CD4-positive, alpha-beta T cell treated with Interleukin-12 subunit alpha and Interleukin-12 subunit beta, for 1 hour (primary cell): Measurements from ENCODE around the gene FCSK.
"Not testable (repeated sequence)": the region's sequence is repeated elsewhere in the genome, so short reads cannot be mapped to it uniquely, and the experiment has no call there.

Source experiments
- DNase-seq: peaks from one replicate; pipeline ENCODE4 v3.0.0-alpha.2; 2020

The FCSK gene

DNA sequence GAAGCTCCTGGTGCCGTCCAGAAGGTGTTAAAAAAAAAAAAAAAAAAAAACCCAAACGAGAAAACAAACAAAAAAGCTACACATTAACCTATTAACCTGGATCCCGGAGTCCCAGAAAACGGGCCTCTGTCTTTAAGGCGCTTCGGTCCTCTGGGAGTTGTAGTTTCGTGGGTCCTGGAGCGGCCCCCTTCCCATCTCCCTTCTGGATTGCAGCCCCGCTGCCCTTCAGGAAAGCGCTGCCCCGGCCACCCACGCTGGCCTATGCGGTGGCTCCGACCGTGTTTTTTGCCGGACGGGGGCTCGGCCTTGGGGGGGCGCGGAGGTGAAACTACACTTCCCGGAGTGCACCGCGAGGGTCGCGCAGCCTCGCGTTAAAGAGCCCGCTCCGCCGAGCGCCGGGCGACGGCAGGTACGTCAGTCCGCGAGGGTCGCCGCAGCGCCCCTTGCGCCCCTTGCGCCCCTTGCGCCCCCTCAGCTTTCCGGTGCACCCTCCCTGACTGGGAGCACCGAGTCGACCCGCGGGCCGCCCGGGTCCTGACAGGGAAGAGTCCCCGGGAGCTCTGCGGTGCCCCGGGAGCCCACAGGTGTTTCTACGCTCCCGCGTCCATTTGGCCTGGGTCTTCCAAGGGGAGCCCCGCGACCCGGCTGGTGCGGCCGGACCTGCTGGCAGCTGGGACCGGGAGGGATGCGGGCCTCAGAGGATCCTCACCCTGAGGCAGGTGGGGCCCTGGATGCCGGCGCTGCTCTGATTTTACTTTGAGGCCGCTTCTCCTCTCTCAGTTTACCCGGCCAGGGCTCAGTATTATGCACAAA is at the start of gene FCSK:
Gene FCSK (plus strand): TSS at position 374 of the 813 bp plus-strand sequence. CDS start 8,596 bp downstream, outside the sequence.
- DNase-seq, result peak; percentile 71

DNA sequence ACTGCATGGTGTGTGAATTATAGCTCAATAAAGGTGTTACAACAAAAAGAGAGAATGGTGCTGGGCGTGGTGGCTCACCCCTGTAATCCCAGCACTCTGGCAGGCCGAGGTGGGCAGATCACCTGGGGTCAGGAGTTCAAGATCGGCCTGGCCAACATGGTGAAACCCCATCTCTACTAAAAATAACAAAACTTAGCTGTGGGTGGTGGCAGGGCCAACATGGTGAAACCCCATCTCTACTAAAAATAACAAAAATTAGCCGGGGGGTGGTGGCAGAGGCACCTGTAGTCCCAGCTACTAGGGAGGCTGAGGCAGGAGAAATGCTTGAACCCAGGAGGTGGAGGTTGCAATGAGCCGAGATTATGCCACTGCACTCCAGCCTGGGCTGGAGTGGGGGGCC is 48.3 kb upstream of the FCSK start:
- DNase-seq, result not testable (repeated sequence)

DNA sequence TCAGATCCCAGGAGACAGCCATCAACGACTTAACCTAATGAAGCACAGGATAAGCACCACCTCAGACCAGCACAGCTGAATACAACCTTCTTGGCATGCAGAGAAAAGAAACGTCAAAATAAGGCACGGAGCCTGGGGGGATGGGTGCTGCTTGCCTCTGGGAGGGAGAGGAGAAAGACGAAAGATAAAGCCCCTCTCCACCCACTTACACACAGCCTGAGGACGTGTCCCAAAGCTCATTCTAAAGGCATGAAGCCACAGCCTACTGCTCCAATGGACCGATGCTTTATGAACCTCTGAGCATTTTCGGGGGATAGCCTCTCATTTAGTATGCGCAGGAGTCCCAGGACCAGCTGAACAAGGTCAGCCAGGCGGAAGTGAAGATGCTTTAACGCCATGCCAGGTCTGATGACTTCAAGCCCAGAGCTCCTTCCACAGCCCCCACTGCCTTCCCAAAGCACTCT is 46.6 kb upstream of the FCSK start:
- DNase-seq, result no peak

DNA sequence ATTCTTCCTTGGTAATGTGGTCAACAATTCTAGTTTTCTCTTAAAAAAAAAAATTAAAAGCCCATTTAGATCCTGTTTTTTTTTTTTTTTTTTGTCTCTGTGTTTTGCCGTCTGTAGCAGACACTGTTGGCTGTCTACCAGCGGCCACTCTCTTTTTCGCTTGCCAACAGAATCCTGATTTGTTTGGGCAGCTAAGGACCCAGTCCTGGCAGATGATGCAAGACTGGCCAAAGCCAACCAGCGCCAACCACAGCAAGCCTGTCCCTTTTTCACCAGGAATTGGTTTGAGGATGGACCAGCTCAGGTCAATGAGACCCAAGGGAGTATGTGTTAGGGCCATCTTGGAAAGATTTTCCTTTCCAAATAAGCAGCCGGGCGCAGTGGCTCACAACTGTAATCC is 43.7 kb upstream of the FCSK start:
- no peak for DNase-seq

DNA sequence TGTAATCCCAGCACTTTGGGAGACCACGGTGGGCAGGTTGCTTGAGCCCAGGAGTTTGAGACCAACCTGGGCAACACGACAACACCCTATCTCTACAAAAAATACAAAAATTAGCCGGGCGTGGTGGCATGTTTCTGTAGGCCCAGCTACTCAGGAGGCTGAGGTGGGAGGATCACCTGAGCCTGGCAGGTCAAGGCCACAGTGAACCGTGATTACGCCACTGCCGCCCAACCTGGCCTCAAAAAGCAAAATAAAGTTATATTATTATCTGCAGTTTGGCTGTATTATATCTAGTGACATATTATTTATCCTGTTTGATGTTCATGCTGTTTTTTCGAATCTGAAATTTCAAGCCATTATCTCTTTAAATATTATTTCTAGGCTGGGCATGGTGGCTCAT is 42.0 kb upstream of the FCSK start:
- no peak for DNase-seq

DNA sequence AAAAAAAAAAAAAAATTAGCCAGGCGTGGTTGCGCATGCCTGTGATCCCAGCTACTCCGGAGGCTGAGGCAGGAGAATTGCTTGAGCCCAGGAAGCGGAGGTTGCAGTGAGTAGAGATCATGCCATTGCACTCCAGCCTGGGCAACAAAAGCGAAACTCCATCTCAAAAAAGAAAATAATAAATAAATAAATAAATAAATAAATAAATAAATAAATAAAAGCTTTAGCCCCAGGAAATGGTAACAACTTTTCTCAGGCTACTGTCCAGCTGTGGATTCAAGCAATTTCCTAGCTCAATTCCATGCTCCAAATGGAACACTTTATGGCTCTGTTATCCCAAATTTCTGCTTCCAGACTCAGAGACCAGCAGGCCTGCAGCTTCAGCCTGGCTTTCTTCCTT is 40.8 kb upstream of the FCSK start:
- not testable (repeated sequence) for DNase-seq

DNA sequence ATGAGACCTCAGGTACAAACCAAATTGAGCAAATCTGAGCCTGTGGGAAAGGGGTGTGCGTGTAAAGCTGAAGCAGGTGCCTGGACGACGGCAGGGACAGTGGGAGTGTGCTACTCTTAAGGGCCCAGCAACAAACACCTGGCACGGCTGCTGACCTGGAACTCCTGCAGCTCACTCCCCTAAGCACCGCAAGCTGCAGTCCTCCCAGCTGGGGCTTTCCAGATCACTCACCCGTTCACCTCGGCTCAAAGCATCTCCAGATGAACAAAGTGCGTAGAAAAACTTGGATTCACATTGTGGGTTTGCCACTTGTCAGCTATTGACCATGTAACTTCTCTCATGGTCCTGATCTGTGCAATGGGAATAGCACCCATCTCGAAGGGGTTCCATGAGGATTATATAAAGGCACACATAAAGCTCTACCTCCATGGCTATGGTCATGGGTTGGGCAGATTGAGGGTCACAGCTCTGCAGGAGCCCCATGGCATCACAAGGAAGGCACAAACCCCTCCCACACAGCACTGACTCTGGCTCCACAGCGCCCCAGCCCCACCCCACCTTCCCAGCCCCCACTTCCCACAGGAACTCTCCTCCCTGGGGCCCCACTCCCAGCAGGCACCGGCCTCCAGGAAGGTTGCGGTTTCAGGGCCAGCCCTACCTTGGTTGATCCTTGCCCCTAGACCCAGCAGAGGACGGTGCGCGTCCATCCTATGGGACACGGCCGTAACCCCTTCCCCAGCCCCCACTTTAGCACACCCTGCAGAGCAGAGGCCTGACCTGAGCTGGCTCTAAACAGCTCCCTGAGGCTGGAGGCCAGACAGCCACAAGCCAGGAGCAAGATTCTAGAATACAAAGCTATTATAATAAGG is 37.4 kb upstream of the FCSK start:
- DNase-seq, result no peak

DNA sequence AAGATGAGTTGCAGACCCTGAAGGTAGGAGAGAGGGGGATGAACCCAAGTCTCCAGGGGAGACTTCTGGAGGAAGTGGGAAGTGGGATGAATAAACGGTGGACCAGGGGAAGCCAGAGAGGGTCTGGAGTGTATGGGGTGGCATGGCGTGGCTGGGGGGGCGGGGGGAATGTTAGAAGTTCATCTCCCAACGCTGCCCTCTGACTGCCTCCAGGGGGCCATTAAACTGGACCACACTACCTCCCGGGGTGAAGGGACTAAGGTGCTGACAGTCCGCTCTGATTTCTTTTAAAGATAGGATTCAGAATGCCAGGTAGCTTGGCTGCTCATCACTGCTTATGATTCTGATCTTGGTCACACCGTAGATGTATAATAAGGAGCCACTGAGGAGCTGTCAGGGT is 36.7 kb upstream of the FCSK start:
- DNase-seq, result no peak

DNA sequence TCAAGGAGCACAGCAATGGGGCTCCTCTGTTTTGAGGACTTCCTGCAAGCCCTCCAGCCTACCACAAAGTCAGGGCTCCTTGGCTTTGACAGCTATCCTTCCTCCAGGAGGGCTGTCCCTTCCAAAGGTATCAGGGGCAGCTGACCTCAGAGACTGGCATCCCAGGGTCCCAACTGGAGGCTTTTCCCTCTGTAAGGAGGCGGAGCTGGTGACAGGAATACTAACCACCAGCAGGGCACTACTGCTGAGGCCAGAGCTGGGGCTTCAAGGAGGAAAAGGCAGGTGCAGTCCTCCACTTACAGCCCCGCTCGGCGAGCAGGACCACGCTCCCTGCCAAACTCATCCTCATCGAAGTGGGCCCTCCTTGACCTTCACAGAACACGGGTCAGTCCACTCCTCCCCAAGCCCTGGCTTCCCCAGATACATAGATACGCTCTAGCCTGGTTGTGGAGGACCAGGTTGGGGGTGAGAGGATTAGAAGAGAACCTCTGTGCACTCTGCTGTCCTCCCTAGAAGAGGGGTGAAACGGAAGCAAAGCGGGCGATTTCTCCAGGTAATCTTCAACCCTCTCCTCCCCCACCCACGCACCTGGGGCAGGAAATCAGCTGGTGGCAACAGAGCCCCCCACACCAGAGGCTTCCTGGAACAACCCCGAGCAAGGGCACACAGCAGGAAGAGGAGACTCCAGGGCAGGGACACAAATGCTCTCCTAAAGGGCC is 36.0 kb upstream of the FCSK start:
- no peak for DNase-seq

DNA sequence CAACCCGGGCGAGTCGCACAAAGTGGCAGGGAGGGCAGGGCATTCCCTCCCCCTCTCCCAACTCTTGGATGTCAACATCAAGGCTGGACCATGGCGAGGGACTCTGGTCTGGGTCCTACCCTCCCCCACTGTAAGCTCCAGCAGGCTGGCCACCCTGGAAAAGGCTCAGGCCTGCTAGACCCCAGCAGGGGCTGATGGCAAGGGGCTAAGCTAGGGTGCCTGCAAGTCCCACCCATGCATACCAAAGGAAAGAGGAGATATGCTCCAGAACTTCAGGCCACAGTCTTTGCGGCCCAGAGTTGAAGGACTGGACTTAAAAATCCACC is 35.4 kb upstream of the FCSK start:
- DNase-seq, result no peak

DNA sequence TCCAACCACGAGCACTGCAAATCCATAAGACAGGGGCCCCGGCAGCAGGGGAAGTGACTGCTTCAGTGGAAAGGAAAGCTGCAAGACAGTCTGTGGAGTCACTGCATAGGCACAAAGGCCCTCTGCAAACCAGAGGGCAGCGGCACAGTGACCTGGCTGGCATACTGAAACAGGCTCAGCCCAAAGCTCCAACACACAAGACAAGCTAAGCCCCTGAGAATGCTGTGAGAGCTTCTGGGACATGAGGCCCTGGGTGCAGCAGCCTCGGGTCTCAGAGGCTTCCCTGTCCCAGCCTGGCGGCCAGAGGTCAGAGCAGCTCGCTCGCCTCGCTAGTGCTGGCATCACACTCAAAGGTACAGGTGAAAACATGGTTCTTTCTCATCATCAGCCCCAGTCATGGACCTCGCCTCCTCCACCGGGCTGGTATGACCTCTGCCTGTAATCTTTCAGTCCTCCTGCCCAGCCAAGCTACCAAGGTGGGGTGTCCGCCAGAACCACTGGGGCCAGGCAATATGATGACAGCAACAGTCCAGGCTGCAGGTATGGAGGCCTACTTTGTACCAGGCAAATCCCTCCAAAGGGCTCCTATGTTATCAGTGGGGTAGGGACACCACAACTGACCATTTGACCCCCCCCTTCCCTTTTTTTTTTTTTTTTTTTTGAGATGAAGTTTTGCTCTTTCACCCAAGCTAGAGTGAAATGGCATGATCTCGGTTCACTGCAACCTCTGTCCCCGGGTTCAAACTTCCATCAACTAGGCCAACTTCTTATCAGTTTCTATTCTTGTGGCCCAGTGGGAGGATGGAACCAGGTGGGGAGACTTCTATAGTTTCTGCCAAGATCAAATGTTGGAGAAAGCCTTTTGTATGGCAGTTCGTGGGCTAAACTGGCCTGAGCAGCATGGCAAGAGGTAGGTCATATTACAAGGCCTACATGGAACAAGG is 34.7 kb upstream of the FCSK start:
- DNase-seq, result no peak

DNA sequence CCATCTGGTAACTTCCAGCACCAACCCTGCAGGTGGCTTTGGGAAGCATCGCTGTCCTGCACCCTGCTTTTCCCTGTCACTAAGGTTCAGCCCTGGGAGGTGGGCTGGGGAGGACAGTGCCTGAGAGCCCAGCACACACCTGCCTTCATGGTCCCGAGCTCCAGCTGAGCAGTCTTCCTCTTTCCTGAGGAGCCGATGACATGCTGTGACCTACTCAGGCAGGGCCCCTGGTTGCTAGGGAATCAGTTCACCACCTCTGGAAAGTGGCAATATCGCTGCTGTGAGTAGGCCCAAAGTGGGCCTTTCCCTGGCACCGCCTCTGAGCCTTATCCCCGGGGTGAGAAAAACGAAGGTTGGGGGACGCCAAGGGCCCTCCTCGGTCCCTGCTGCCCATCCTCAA is 33.4 kb upstream of the FCSK start:
- no peak for DNase-seq

DNA sequence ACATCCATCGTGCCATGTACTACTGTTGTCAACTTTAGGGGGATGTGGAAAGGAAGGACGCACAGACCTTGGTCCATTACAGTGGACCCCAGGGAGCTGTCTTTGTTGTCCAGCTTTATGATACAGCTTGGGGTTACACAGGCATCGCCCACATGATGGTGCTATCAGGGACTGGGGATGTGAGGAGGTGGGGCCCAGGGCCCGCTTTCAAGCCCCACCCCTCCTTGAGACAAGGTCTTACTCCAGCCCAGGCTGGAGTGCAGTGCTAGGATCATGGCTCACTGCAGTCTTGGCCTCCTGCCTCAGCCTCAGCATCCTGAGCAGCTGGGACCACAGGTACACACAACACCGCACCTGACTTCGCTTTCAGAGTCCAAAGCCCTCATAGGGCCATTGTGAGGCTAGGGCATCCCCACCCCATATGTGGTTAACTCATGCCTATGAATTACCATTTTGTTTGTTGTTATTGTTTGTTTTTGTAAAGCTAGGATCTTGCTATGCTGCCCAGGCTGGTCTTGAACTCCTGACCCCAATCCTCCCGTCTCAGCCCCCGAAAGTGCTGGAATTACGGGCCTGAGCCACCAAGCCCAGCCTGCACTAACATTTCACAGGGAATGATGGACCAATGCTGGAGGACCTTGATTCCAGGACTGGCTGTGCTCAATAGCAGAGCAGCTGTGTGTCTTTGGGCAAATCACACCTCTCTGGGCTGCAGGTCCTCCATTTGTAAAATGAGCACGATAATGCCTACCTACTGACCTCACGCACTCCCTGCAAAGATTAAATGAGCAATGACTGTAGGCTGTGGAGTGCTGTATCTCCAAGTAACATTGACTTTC is 32.7 kb upstream of the FCSK start:
- no peak for DNase-seq

DNA sequence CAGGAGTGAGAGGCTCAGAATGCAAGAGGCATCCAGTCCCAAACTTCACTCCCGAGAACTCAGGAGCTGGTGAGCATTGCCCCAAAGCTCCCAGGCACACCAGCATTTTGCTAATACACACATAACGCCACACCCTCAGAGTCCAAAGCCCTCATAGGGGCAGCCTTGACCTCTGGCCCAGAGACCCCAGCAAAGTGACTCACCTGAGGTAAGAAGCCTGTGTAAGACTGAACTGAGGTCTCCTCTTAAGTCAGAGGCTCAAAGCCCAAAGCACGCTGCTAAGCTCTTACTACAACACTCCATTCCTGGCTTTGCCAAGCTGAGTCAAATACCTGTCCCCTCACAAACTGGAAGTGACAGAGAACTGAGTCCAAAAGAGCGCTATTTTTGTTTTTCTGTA is 31.9 kb upstream of the FCSK start:
- DNase-seq, result no peak

DNA sequence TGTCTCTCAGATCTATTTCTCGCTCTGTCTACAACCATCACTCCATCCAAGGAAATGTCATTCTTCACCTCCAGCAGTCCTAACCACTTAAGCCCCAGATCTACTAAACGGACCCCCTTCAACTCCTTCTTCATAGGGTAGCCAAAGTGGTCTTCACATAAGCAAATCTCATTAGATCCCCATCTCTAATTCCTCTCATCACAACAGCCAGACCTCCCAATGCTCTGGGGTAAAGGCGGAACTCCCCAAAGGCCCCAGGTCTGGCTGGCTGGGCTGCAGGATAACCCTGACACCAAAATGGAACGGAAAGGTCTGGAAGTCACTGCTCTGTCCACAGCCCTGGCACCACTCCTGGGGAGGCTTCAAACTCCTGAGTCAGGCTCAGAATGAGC is 26.6 kb upstream of the FCSK start:
- DNase-seq, result no peak

DNA sequence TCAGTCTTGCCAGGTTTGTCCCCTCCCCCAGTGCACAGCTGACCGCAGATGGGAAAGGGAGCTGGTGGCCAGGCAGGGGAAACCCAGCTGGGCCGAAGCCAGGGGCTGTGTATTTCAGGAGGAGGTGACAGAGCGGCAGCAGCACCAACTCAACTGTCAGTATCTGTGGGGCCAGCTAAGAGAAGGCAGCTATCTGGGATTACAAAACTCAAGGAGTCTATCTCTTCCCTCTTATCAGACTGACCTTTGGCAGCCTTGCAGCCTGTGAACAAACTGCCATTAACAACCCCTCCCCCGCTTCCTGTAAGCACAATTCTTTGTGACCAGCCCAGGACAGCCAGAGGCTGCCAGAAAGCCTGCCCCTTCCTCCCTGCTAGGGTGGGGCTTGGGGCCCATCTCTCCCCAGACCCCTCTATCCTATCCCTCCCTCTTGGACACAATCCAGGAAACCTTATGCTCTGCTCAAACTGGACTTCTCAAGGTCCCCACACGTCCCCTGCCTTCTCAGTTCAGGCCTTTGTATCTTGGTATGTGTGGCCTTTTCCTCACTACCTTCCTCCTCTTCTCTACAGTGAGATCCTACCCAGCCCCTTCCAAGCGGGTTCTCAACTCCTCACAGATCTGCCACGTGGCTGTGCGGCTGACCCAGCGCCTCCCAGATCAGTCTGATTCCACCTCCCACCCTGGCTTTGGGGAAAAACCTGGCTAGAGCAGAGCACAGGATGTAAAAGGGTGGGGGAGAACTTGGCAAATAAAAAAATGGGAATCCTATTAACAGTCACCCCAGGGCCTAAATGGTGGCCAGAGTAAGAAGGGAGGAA is 26.0 kb upstream of the FCSK start:
- DNase-seq, result peak; percentile 48

DNA sequence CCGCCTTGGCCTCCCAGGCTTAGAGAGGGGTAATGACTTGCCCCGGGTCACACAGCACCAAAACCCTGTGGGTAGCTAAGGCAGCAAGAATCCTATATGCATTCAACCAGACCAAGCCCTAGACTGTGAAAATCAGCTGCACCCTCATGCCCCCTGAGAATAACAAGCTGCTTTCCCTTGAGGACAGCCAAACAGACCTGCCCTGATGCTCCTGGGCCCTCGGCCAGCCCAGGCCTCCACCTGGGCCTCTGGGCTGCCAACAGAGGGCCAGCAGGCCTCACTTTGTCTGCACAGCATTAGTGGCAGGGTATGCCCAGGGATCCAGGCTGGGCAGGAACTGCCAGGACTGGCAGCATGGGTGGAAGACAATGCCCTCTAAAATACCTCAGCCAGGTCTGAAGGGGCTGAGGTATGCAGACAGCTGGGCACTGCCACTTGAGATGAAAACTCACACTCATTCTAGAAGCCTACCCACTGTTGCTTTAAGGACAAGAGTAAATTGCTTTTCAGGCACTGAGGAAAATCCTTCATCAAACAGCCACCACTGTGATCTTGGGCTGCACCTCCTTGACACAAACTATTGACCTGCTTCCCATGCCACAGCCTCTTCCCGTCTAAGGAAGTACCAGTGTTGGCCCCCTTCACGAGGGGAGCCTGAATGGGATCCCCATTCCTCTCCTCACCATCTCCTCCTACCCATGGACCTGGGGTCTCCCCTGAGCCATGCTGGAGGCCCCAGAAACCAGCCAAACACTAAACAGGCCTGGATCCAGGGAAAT is 24.3 kb upstream of the FCSK start:
- DNase-seq, result no peak

DNA sequence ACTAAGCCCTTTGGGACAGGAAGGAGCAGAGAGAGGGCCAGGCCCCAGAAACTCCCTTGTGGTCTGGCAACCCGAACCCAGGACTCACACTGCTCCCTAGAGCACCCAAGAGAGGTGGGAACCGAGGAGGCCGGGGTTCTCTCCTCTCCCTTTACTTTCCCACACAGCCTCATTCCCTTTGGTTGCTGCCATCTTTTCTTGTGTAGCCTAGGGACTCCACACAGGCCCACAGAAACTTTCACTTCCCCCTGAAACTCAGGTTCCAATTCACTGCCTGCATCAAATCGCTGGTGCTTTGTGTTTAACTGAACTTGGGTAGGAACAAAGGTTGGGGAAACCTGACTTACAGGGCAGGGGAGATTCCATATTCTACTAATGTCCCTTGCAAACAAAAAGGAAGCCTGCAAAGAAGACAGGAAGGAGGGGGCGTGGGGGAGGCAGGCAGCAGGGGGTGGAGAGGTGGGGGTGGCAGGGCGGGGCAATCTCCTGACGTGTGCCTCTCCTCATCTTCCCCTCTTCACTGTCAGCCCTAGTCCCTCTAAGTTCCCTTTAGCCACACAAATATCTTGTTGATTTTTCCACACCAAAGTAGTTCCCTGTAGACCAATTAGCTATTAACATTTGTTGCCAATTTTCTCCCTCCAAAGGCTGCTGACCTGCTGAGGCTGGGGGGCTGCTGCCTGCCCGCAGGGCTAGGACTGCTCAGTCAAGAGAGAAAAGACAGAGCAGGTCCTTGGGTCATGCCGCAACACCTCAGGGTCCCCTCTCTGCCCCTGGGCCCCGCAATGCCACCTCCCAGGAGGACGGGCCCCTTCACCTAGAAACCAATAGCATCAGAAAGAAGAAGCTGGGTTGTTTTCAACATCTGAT is 23.5 kb upstream of the FCSK start:
- DNase-seq, result peak; percentile 75

DNA sequence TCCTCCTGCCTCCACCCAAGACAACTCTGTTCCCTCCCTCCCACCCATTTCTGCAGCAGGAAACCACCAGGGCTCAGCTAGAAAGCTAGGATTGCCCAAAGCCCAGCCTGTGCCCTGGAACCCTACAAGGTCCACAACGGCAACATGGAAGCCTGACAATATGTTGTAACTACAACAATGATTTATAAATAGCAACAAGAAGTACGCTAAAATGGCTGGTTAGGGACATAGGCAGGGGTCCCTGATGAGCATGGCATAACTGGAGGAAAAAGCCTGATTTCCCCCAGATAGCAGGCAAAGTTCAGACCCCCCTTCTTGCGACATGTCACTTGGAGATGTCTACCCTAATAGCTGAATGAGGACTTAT is 22.1 kb upstream of the FCSK start:
- DNase-seq, result no peak
